ENCODE results near the gene GPM6B.

DNA sequence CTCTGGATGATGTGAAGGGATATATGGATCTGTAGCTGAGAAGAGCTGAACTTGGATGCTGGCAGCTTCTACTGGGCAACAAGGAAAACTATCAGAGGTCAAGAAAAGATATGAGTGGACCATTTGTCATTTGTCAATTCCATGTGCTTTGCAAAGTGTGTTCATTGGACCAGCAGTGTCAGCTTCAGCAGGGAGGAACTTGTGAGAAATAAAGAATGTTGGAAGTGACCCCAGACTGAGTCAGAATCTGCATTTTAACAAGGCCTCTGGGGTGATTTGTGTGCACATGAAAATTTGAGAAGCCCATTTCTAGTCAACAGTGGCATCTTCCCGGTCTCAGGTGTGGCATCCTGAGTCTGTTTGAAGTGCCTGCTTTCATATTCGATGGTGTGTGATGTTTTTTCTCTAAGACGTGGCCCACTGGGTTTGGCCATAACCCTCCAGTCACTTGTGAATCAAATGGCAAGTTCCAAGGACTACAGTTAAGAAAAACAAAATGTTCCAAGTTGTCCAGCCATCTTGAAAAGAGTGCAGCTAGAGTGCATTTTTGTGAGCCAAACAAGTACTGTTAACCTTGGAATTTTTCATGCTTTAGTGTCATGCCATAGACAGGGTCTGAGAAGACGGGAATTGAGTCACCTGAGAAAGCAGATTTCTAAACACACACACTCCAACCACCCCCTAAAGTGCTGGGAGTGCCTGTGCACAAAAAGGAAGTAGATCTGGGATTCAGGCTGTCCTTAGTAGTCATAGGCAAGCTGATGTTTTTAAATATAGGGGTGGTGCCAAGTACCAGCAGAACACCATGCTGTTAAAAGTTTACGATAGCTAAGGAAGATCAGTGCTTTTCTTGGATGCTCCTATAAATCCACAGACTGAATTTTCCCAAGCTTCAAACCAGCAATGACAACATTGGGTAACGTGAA lies 26.4 kb downstream of the GPM6B start:
- TF ChIP-seq, protein P1, sequence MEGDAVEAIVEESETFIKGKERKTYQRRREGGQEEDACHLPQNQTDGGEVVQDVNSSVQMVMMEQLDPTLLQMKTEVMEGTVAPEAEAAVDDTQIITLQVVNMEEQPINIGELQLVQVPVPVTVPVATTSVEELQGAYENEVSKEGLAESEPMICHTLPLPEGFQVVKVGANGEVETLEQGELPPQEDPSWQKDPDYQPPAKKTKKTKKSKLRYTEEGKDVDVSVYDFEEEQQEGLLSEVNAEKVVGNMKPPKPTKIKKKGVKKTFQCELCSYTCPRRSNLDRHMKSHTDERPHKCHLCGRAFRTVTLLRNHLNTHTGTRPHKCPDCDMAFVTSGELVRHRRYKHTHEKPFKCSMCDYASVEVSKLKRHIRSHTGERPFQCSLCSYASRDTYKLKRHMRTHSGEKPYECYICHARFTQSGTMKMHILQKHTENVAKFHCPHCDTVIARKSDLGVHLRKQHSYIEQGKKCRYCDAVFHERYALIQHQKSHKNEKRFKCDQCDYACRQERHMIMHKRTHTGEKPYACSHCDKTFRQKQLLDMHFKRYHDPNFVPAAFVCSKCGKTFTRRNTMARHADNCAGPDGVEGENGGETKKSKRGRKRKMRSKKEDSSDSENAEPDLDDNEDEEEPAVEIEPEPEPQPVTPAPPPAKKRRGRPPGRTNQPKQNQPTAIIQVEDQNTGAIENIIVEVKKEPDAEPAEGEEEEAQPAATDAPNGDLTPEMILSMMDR (IDR thresholded peaks at IDR 0.05) = no peak
- TF ChIP-seq POLR2A (IDR thresholded peaks at IDR 0.05) = no peak
